GM04504 (cell line): ENCODE measurements around the gene MAP3K12.

Source experiments
- DNase-seq: peaks from one replicate; pipeline ENCODE4 v3.0.0-alpha.2; 2012; ENCODE audit warnings: low read depth

The MAP3K12 gene

GRCh38 chr12:53492830-53493609 lies 6.2 kb downstream of the MAP3K12 start:
- DNase-seq, result peak; percentile 67

GRCh38 chr12:53492188-53492587 lies 7.1 kb downstream of the MAP3K12 start:
- no peak for DNase-seq

- no peak for DNase-seq
Observed at GRCh38 chr12:53489242-53489864, 9.9 kb downstream of the MAP3K12 start.

GRCh38 chr12:53486736-53487487 lies 12.3 kb downstream of the MAP3K12 start:
- DNase-seq, result no peak

- no peak for DNase-seq
Observed at GRCh38 chr12:53485955-53486735, 13.1 kb downstream of the MAP3K12 start.

- no peak for DNase-seq
Observed at GRCh38 chr12:53484686-53485575, 14.3 kb downstream of the MAP3K12 start.

- DNase-seq, result no peak
Observed at GRCh38 chr12:53483979-53484377, 15.3 kb downstream of the MAP3K12 start.

GRCh38 chr12:53483225-53483978 lies 15.9 kb downstream of the MAP3K12 start:
- no peak for DNase-seq

- no peak for DNase-seq
Observed at GRCh38 chr12:53482626-53483168, 16.6 kb downstream of the MAP3K12 start.

- DNase-seq, result no peak
Observed at GRCh38 chr12:53481939-53482586, 17.2 kb downstream of the MAP3K12 start.

- peak; percentile 71 for DNase-seq
Observed at GRCh38 chr12:53481458-53481857, 17.8 kb downstream of the MAP3K12 start.

- DNase-seq, result no peak
Observed at GRCh38 chr12:53480491-53481442, 18.5 kb downstream of the MAP3K12 start.

GRCh38 chr12:53479331-53479730 lies 19.9 kb downstream of the MAP3K12 start:
- DNase-seq, result no peak

- no peak for DNase-seq
Observed at GRCh38 chr12:53478865-53479264, 20.4 kb downstream of the MAP3K12 start.

- DNase-seq, result no peak
Observed at GRCh38 chr12:53476769-53477209, 22.5 kb downstream of the MAP3K12 start.

- DNase-seq, result no peak
Observed at GRCh38 chr12:53474819-53475218, 24.4 kb downstream of the MAP3K12 start.

- DNase-seq, result no peak
Observed at GRCh38 chr12:53474077-53474476, 25.2 kb downstream of the MAP3K12 start.

GRCh38 chr12:53472056-53472582 lies 27.1 kb downstream of the MAP3K12 start:
- DNase-seq, result no peak
